H9 (cell line): ENCODE measurements around the gene DMD. TPM values are rescaled to one million over a fixed set of nuclear protein-coding genes. Genes with fewer than 3 reads are reported as not detected.

Experiments used
- DNase-seq: peaks from one replicate; pipeline ENCODE4 v3.0.0-alpha.2; 2017
- H2AFZ ChIP-seq: one replicate; pipeline ENCODE4 v1.6.1; 2013; ENCODE audit warnings: mild to moderate bottlenecking, low read length, control low read depth, moderate library complexity
- H2AK5ac ChIP-seq: 2 replicates; pipeline ENCODE4 v1.6.1; 2013; ENCODE audit warnings: low read length, control low read depth, mixed read lengths; ENCODE audit not compliant: insufficient read length
- H2BK120ac ChIP-seq: one replicate; pipeline ENCODE4 v1.6.1; 2013; ENCODE audit warnings: low read depth, mild to moderate bottlenecking, low read length, control low read depth, inconsistent platforms; ENCODE audit not compliant: poor library complexity, severe bottlenecking
- H2BK12ac ChIP-seq: 2 replicates; pipeline ENCODE4 v1.6.1; 2013; ENCODE audit warnings: low read length, control low read depth, mixed read lengths, low read depth; ENCODE audit not compliant: insufficient read length
- H2BK15ac ChIP-seq: 2 replicates; pipeline ENCODE4 v1.6.1; 2013; ENCODE audit warnings: low read depth, low read length, control low read depth
- H2BK20ac ChIP-seq: one replicate; pipeline ENCODE4 v1.6.1; 2013; ENCODE audit warnings: low read depth, mild to moderate bottlenecking, low read length, control low read depth, inconsistent platforms; ENCODE audit not compliant: poor library complexity, severe bottlenecking
- H2BK5ac ChIP-seq: 2 replicates; pipeline ENCODE4 v1.6.1; 2013; ENCODE audit warnings: low read length, control low read depth, mixed read lengths; ENCODE audit not compliant: insufficient read length
- H3K14ac ChIP-seq: 2 replicates; pipeline ENCODE4 v1.6.1; 2013; ENCODE audit warnings: low read length, control low read depth; ENCODE audit not compliant: insufficient read depth
- H3K18ac ChIP-seq: 2 replicates; pipeline ENCODE4 v1.6.1; 2013; ENCODE audit warnings: low read depth, mild to moderate bottlenecking, mixed read lengths, low read length, control low read depth; ENCODE audit not compliant: insufficient read length
- H3K23ac ChIP-seq: 2 replicates; pipeline ENCODE4 v1.6.1; 2013; ENCODE audit warnings: low read length, control low read depth, mixed read lengths, low read depth; ENCODE audit not compliant: insufficient read length
- H3K23me2 ChIP-seq: 2 replicates; pipeline ENCODE4 v1.6.1; 2013; ENCODE audit warnings: low read depth, mild to moderate bottlenecking, mixed read lengths, low read length, control low read depth; ENCODE audit not compliant: insufficient read length, poor library complexity, severe bottlenecking
- H3K27ac ChIP-seq: 2 replicates; pipeline ENCODE4 v1.5.1; 2013; ENCODE audit warnings: low read length, control low read depth, mixed read lengths, low read depth; ENCODE audit not compliant: insufficient read length
- H3K27me3 ChIP-seq: 2 replicates; pipeline ENCODE4 v1.6.1; 2013; ENCODE audit warnings: low read length, control low read depth, inconsistent platforms; ENCODE audit not compliant: insufficient read depth
- H3K4ac ChIP-seq: 2 replicates; pipeline ENCODE4 v1.6.1; 2013; ENCODE audit warnings: low read depth, mild to moderate bottlenecking, control low read depth, inconsistent platforms, low read length, moderate library complexity
- H3K4me1 ChIP-seq: 2 replicates; pipeline ENCODE4 v1.6.1; 2013; ENCODE audit warnings: low read length, control low read depth, inconsistent platforms; ENCODE audit not compliant: insufficient read depth
- H3K4me2 ChIP-seq: 2 replicates; pipeline ENCODE4 v1.6.1; 2013; ENCODE audit warnings: low read length, control low read depth, mixed read lengths; ENCODE audit not compliant: insufficient read length, insufficient read depth
- H3K56ac ChIP-seq: 2 replicates; pipeline ENCODE4 v1.6.1; 2013; ENCODE audit warnings: low read depth, mild to moderate bottlenecking, mixed read lengths, low read length, control low read depth; ENCODE audit not compliant: insufficient read length
- H3K79me1 ChIP-seq: 2 replicates; pipeline ENCODE4 v1.6.1; 2013; ENCODE audit warnings: low read depth, mild to moderate bottlenecking, moderate library complexity, low read length, control low read depth, inconsistent platforms; ENCODE audit not compliant: insufficient read depth, poor library complexity, severe bottlenecking
- H3K79me2 ChIP-seq: 2 replicates; pipeline ENCODE4 v1.6.1; 2013; ENCODE audit warnings: low read length, control low read depth, inconsistent platforms; ENCODE audit not compliant: insufficient read depth
- H3K9ac ChIP-seq: 2 replicates; pipeline ENCODE4 v1.6.1; 2013; ENCODE audit warnings: low read length, control low read depth, mixed read lengths; ENCODE audit not compliant: insufficient read length; ENCODE audit errors: extremely low read depth
- H3K9me3 ChIP-seq: one replicate; pipeline ENCODE4 v1.6.1; 2013; ENCODE audit warnings: low read depth, low read length, inconsistent platforms; ENCODE audit not compliant: control insufficient read depth
- H3T11ph ChIP-seq: one replicate; pipeline ENCODE4 v1.6.1; 2013; ENCODE audit warnings: mild to moderate bottlenecking, low read length, control low read depth, inconsistent platforms
- H4K20me1 ChIP-seq: one replicate; pipeline ENCODE4 v1.6.1; 2013; ENCODE audit not compliant: control insufficient read depth, insufficient read length, insufficient read depth
- H4K5ac ChIP-seq: 2 replicates; pipeline ENCODE4 v1.6.1; 2013; ENCODE audit warnings: low read depth, mild to moderate bottlenecking, mixed read lengths, low read length, control low read depth; ENCODE audit not compliant: insufficient read length
- H4K8ac ChIP-seq: replicated peaks from 2 replicates; pipeline ENCODE4 v1.6.1; 2013; ENCODE audit warnings: low read length, control low read depth, mixed read lengths, low read depth; ENCODE audit not compliant: insufficient read length
- H4K91ac ChIP-seq: 2 replicates; pipeline ENCODE4 v1.6.1; 2013; ENCODE audit warnings: low read depth, mild to moderate bottlenecking, moderate library complexity, mixed read lengths, low read length, control low read depth; ENCODE audit not compliant: insufficient read length
- H3K27ac Mint-ChIP-seq, 3 experiments: 2 replicates in 2 of 3; 3 replicates in 1 of 3; pipeline ENCODE4 v1.8.0; 2020 to 2021; ENCODE audit warnings: mixed read lengths in 3 of 3, mild to moderate bottlenecking in 1 of 3, moderate library complexity in 1 of 3
- H3K27me3 Mint-ChIP-seq: 2 replicates; pipeline ENCODE4 v1.8.0; 2021; ENCODE audit warnings: low read depth, mild to moderate bottlenecking, moderate library complexity, mixed read lengths
- H3K36me3 Mint-ChIP-seq, 3 experiments: 2 replicates in 2 of 3; 3 replicates in 1 of 3; pipeline ENCODE4 v1.8.0; 2020 to 2021; ENCODE audit warnings: low read depth in 3 of 3, mixed read lengths in 3 of 3; ENCODE audit not compliant: insufficient read depth in 1 of 3
- H3K4me1 Mint-ChIP-seq, 2 experiments: 2 replicates each; pipeline ENCODE4 v1.8.0; 2020; ENCODE audit warnings: mixed read lengths in 2 of 2
- H3K4me3 Mint-ChIP-seq, 2 experiments: 2 replicates in 1 of 2; 3 replicates in 1 of 2; pipeline ENCODE4 v1.8.0; 2020 to 2021; ENCODE audit warnings: mild to moderate bottlenecking in 2 of 2, mixed read lengths in 2 of 2, moderate library complexity in 1 of 2
- H3K9me3 Mint-ChIP-seq, 2 experiments: 2 replicates in 1 of 2; 3 replicates in 1 of 2; pipeline ENCODE4 v1.8.0; 2020; ENCODE audit warnings: mild to moderate bottlenecking in 2 of 2, mixed read lengths in 2 of 2, moderate library complexity in 1 of 2
- CTCF ChIP-seq: fragments of 200-600 bp; sonication (generic); conservative IDR thresholded peaks from 3 replicates; pipeline ENCODE4 v1.8.0; 2021; ENCODE audit warnings: antibody characterized with exemption, mild to moderate bottlenecking
- WGBS: extraction: QIAGEN DNeasy Blood & Tissue Kit; methylation state at CpG from one replicate; pipeline ENCODE4 v1.1.7; 2013; ENCODE audit warnings: missing lambda C conversion rate, low lambda C conversion rate, mixed read lengths; ENCODE audit not compliant: insufficient read length; ENCODE audit errors: extremely low coverage; 5-methylcytosine and 5-hydroxymethylcytosine counted together
- total RNA-seq: library from RNA; stranded (reverse); gene quantifications from 2 replicates; pipeline ENCODE4 v1.2.1, GENCODE V29; 2021

Gene DMD
- total RNA-seq, 1 experiment from 2014 or later = 3.8 TPM

GRCh38 chrX:31115398-31115797, 2096.0 kb downstream of the DMD start:
- Histone ChIP-seq H3K23me2 (no peaks in the 10 kb centered on the region), H2AFZ (no peak overlapping the region), H4K8ac (no peak overlapping the region), H2BK12ac (no peak overlapping the region), H2BK20ac (no peak overlapping the region), H3K14ac (no peak overlapping the region), H2BK5ac (no peak overlapping the region), H3K18ac (no peak overlapping the region), H3K4me2 (no peak overlapping the region), H3K23ac (no peak overlapping the region), H3K79me2 (no peaks in the 10 kb centered on the region), H3K79me1 (no peaks in the 10 kb centered on the region), H3K27ac (no peak overlapping the region), H3K9me3 (no peaks in the 10 kb centered on the region), H4K20me1 (no peaks in the 10 kb centered on the region), H3T11ph (no peak overlapping the region), H3K4ac (no peak overlapping the region), H3K9ac (no peak overlapping the region), H3K4me1 (no peaks in the 10 kb centered on the region), H2BK15ac (no peak overlapping the region), H3K27me3 (no peaks in the 10 kb centered on the region), H2AK5ac (no peak overlapping the region), H4K5ac (no peak overlapping the region), H2BK120ac (no peak overlapping the region), H3K56ac (no peak overlapping the region), H4K91ac (no peak overlapping the region)
- Mint-ChIP-seq H3K36me3 (no peaks in the 10 kb centered on the region; a peak in 1 of 7 replicates), H3K27me3 (no peaks in the 10 kb centered on the region), H3K9me3 (peaks cover 48 to 58% of the 10 kb centered on the region in 2 experiments), H3K4me3 (no peak overlapping the region), H3K4me1 (0 out of 4 replicates have a peak, but pooled peaks cover 0 to 3% of the 10 kb centered on the region in 2 experiments), H3K27ac (no peak overlapping the region)
- TF ChIP-seq CTCF = no peak
- no peak for DNase-seq
- no CpG with 5 or more reads among the region's 4 CpGs for WGBS
